NCI-H187 (cell line): ENCODE measurements around the gene CIAPIN1.
"Not testable (repeated sequence)": the region's sequence is repeated elsewhere in the genome, so short reads cannot be mapped to it uniquely, and the experiment has no call there.

ENCODE experiments used
- DNase-seq, 2 experiments: peaks; one replicate each; lab custom pipeline; 2025; lab: John Stamatoyannopoulos, UW

The CIAPIN1 gene

DNA sequence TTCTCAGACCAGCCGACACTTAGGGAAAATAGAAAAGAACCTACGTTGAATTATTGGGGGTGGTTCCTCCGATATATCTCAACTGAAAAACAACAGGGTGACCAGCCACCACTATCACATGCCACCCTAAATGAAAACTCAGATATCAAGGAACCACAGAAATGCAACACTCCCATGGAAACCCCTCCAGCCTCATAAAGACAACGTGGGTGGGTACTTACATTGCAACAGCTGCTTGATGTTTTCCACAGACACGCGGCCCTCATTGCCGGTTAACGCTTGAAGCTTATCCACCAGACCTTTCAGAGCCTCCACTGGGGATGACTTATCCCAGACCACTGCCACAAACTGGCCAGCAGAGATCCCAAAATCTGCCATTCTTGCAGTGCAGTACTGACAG lies 6.6 kb downstream of the CIAPIN1 start:
- DNase-seq = not testable (repeated sequence)

DNA sequence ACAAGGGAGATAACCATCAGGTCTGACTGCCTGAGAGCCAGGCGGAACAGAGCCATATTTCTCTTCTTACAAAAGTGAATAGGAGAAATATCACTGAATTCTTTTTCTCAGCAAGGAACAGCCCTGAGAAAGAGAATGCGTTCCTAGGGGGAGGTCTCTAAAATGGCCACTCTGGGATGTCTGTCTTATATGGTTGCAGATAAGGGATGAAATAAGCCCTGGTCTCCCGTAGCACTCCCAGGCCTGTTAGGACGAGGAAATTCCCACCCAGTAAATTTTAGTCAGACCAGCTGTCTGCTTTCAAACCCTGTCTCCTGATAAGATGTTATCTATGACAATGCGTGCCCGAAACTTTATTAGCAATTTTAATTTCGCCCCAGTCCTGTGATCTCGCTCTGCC lies 7.2 kb downstream of the CIAPIN1 start:
- not testable (repeated sequence) for DNase-seq

DNA sequence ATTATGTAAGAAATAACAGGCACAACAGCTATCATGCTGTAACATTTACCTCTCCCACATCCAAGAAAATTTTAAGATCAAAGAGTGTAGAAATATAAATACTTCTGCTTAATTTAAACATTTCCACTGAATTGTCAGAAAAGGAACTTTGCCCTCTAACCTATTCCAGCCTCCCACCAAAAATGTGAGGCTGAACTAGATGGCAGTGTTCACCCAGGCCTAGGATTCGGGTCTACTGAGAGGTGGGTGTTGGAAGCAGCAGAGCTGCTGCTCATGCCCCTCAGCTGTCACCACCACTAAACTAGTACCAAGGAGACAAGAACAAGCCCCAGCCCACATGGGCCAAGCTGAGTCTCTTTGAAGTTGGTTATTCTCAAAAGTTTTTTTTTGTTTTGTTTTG lies 11.3 kb downstream of the CIAPIN1 start:
- no peak for DNase-seq

DNA sequence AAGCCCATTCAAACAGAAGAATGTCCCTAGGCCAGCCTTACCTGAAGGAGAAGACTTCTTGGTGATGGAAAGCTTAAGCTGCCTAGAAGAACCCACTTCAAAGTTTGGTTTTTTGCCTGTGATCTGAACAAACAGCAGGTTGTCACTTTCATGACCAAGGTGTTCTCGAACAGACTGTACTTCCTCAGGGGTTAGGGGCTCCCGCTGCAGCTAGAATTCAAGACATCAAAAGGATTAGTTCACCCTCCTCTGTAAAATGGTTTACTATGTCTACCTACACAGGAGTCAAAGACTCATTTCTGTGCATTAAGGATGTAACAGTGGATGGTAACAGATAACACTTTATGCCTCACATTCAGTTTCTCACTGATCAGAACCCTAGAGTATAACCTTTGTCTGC lies 13.2 kb downstream of the CIAPIN1 start:
- no peak for DNase-seq

DNA sequence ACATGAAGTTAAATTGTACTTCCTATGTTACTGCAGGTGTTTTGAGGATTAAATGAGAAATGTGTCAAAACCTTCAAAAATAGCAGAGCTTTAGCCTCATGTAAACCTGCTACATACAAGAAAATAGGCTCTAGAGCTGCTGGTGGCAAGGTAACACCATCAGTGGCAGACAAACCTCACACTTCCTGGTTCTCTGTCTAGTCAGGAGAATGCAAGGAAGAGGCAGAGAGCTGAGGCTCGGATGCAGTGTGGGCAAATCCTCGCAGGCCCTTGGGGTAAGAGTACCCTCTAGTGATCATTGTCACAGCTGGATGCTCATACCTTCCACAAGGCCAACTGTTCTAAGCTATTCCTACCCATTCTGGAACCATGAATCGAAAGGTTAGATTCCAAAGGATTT lies 14.2 kb downstream of the CIAPIN1 start:
- DNase-seq = no peak

DNA sequence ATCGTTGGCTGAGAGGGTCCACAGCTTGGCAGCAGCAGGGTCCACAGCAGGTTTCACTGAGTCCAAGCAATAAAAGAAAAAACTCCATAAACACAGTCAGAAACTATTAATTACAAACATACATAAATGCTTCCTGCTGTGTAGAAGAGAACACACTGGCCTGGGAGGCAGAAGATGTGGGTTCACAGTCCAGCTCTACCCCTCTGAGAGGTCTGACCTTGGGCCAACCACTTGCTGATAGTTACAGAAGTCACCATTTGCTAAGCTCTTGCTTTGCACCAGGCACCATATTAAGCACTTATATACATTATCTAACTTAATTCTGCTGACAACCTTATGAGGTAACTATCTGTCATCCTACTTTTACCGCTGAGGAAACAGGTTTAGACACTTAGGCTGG lies 14.7 kb downstream of the CIAPIN1 start:
- no peak for DNase-seq

DNA sequence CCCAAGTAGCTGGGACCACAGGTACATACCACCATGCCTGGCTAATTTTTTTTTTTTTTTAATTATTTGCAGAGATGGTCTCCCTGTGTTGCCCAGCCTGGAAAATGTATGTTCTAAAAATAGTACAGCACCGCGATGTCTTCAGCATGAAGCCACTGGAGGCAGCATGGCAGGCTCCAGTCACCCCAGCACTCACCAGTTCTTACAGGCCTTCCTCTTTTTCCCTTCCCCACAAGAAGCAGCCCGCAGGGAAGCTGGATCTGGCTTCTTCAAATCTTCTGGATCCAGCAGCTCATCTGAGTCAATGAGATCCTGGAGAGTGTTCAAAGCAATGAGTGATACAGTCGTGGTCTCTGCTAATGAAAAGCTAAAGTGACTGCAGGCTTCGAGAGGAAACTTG lies 16.2 kb downstream of the CIAPIN1 start:
- no peak for DNase-seq

DNA sequence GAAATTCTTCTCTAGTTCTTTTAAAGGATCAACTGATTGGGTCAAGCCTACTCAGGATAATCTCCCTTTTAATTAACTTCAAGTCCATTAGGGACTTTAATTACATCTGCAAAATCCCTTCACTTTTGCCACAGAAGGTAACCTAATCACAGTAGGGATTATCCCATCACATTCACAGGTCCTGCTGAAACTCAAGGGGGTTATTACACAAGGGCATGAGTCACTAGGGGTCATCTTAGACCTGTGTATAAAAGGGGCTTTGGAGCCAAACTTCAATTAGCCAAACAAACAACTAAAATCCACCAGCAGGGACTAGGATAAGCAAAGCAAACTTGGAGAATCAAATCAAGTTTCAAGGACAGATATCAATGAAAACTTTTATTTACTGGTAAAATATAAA lies 19.4 kb downstream of the CIAPIN1 start:
- DNase-seq = no peak

DNA sequence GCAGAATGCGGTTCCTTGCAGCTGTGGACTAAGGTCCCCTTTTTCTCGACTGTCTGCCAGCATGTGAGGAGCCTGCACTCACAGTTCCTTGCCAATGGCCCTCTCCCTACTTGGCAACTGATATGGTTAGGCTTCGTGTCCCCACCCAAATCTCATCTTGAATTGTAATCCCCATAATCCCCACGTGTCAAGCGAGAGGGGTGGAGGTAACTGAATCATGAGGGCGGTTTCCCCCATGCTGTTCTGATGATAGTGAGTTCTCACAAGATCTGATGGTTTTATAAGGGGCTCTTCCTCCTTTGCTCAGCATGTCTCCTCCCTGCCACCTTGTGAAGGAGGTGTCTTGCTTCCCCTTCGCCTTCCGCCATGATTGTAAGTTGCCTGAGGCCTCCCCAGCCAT lies 19.9 kb downstream of the CIAPIN1 start:
- DNase-seq = no peak

DNA sequence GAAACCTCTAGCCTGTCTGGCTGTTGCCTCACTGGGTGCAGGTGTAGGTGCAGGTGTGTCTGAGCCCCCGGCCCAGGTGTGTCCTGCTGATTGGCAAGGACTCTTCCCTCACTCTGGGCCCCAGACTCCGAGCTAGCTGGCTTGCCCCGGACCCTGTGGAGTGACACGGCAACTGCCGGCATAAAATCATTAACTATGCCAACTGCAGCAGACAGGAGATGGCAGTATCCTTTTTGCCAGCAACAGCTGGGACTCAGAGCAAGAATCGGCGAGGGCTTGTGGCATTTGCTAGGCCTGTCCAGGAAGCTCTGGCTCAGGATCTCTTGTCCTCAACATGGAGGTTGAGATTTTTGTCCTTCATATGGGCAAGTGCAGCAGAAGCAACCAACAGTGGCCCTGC lies 20.8 kb downstream of the CIAPIN1 start:
- DNase-seq = no peak

DNA sequence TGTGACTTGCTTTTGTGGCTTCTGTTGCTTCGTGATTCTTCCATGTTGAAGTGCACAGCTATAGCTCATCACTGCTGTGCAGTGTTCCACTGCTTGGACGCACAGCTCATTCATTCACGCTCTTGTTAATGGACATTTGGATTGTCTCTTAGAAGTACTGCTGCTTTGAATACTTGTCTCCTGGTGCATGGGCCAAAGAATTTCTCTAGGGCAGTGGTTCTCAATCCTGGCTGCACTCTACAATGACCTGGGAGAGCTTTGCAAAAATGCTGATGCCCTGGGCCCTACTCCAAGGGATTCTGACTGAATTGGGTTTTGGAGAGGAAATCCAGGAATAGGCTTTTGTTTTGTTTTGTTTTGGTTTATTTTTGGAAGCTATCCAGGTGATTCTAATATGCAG lies 22.6 kb downstream of the CIAPIN1 start:
- DNase-seq = no peak

DNA sequence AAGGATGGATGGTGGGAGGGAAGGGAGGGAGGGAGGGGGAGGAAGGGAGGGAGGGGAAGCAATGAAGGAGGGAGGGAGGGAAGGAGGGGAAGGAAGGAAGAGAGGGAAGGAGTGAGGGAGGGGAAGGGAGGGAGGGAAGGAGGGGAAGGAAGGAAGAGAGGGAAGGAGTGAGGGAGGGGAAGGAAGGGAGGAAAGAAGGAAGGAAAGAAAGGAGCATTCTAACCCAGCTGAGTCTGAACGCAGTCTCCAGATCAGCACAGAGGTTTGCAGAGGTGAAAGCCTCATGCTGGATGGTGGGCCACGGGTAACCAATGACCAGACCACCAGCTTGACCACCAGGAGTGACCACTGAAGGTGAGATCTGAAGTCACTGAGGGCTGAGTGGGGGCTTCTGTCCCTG lies 24.0 kb downstream of the CIAPIN1 start:
- DNase-seq = no peak

DNA sequence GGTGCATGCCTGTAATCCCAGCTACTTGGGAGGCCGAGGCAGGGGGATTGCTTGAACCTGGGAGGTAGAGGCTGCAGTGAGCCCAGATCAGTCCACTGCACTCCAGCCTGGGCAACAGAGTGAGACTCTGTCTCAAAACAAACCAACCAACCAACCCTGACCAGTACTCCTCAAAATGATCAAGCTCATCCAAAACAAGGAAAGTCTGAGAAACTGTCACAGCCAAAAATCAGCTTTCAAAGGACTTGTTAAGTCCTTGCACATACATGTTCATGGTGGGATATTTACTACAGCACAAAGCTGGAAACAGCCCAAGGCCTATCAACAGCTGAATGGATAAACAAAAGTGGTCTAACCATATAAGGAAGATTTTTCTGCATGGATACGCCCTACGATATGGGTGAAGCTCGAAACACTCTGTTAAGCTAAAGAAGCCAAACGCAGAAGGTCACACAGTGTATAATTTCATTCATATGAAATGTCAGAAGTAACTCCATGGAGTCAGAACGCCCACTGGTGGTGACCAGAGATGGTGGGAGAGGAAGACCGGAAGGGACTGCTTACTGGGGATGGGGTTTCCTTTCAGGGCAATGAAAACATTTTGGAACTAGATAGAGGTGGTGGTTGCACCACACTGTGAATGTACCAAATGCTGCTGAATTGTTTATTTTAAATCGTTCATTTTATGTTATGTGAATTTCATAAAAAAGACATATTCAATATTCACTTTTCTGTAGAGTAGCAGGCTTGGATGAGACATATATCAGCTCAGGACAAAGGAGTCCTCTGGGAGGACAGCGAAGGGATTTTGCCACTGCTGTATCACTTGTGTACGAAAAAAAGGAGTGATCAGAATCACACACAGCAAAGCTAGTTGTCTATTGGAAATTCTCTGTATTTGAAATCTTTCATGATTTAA lies 24.9 kb downstream of the CIAPIN1 start:
- DNase-seq = no peak

DNA sequence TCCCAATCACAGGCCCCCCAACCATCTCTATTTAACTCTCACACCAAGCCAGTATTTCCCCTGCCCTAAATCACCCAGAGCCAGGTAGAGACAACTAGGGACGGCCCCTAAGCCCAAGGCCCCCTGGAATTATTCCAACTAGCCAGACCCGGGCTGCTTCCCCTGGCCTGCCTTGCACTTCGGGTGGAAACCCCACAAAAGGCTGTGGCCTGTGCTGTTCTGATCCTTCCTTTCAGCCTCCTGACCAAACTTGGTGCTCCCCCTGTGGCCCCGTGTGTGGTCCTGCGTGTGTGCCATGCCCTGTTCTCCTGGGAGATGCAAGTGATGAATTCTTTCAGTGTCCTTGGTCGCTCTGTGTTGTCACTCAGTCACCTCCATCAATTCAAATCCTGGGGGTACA lies 27.7 kb downstream of the CIAPIN1 start:
- no peak for DNase-seq

DNA sequence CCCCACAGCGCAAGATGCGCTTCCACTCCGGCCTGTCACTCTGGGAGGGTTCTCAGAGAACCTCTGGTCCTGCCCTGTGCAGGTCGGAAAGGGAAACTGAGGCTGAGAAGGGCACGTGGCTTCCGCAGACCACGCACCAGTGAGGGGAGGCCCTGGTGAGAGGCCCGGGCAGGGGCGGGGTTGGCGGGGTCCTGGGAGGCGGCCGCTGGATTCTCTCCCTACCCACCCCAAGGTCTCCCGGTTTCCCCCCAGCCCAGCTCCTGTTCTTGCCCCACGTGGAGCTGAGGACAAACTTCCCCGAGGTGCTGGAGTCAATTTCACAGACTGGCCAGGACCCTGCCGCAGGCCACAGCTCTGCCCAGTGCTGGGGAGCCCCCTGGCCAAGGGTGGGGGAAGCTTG lies 31.1 kb downstream of the CIAPIN1 start:
- DNase-seq = no peak

DNA sequence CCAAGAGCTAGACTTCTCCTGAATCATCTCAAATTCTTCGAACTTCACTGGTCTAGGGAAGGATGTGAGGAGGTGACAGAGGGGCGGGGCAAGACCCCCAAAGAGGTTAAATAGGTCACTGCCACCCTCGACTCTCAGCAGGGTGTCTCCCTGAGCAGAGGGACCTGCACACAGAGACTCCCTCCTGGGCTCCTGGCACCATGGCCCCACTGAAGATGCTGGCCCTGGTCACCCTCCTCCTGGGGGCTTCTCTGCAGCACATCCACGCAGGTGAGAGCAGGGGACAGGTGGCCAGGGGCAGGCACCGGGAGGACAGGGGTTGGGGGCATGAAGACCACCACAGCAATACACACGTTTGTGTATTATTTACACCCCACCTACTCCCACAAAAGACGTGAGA lies 33.5 kb downstream of the CIAPIN1 start:
- DNase-seq = no peak

DNA sequence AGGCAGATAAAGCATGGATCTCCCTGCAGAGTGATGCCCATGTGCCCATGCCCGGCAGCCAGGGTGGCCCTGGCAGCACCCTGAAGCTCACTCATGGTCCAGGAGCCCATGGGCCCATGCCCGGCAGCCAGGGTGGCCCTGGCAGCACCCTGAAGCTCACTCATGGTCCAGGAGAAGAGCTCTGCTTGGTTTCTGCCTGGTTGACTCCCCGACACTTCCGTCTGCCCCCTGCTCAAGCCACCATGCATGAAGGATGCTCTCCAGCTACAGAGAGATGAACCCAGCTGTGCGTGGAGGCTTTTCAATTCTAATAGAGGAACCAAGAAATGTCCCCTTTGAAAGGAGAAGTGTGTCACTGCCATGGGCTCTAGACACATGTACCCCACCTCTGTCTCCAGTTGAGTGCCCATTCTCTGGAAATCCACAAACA lies 33.9 kb downstream of the CIAPIN1 start:
- no peak for DNase-seq

DNA sequence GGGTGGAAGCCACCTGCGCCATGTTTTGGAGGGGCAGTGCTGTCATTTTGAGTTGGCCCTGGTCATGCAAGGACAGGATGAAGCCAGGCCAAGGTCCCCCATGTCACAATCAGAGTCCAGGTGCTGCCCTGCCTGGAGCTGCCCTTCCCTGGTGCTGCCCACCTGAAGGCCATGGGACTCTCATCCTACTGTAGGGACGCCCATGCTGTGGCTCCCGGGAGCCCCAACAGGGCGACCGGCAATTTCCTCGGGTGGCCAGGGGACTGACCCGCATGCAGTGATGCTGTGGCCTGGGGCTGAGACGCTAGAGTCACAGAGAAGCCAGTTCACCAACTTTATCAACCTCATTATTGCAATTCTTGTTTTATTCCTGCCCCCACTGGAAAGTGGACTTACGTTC lies 34.6 kb downstream of the CIAPIN1 start:
- DNase-seq = no peak

DNA sequence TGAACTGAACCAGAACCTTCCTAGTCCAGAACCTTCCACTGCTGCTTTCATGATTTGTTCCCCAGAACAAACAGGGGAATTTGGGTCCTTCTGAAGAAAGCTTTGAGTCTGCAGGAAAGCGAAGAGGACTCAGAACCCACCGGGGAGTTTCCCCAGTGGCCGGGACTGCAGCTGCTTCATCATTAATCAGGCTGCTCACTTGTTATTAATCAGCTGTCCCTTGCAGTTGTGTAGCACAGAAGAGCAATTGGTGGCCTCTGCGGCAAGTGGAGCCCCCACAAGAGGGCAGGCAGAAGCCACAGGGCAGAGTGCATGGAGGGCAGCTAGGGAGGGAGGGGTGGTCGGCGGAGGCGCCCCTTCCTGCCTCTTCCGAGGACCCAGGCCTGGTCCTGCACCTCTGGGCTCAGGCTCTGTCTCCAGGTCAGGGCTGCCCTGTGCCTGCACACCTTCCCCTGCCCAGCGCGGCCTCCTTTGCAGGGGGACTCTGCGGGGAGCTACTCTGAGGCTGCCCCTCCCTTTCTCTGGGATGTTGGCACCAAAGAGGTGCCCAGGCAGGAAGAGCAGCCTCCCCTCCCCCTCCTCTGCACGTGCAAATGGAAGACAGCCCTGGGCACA lies 35.7 kb downstream of the CIAPIN1 start:
- DNase-seq = no peak

DNA sequence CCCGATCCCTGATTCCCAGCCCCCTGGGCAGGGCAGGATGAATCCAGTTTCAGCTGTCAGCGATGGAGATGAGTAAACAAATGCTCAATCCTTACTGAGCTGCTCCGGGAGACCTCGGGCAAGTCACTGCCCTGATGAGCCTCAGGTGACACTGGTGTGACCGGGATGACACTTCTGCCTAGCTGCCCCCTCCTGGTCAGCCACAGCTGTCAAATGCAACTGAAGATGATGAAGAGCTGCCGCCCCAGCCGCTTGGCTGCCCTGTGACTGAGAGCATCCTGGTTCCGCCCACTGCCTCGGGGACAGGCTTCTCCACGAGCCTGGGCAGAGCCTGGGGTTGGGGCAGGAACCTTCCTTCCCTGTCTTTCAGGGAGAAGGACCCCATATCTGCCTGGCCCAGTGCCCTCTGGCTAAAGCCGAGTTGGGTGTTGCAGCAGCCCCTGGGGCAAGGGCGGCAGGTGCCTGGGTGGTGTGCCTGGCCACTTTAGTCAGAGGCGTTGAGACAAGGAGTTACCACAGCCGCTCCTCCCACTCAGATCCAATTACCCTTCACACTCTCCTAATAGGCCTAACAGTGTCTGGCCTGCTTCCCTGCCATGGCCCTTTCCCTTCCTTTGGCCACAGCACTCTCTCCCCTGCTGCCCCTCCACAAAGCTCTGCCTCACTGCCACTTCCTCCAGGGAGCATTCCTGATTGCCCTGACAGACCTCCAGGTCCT lies 37.2 kb downstream of the CIAPIN1 start:
- DNase-seq = no peak

DNA sequence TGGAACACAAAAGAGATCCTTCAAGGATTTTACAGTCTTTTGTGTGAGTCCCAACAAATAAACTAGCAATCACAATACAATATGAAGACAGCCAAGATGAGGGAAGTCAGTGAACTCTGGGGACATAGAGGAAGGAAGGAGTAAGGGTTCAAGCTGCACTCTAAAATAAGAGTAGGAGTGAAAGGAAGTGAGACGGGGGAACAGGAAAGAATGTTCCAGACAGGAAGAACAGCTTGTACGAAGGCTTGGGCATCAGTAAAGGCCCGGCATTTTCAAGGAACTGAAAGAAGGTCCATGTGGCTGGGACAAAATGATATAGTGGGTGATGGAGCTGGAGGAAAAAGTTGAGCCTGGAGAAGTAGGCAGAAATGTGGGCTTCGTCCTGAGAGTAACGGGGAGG lies 38.1 kb downstream of the CIAPIN1 start:
- no peak for DNase-seq

DNA sequence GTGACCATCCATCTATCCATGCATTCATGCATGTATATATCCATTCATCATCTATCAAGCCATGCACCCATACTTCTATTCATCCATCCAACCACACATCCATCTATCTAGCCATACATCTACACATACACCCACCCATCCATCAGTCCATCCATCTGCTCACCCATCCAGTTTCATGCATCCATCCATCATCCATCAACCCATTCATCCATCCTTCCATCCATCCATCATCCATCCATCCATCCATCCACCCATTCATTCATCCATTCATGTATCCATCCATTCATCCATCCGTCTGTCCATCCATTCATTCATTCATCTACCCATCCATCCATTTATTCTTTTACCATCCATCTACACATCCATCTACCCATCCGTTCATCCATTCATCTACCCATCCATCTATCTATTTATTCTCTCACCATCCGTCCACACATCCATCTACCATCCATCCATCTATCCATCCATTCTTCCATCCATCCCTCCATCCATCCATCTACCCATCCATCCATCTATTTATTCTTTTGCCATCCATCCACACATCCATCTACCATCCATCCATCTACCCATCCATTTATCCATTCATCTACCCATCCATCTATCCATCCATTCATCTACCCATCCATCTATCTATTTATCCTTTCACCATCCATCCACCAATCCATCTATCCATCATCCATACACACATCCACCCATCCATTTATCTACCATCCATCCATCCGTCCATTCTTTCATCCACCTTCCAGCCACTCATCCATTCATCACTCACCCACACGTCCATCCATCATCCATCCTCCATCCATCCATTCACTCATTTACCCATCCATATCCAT lies 39.4 kb downstream of the CIAPIN1 start:
- DNase-seq = no peak
